GM19463 (cell line): ENCODE measurements around the gene HEYL.
A peak's percentile ranks its signal among the peaks of the same experiment; 100 is the strongest.
"Not testable (repeated sequence)": the region's sequence is repeated elsewhere in the genome, so short reads cannot be mapped to it uniquely, and the experiment has no call there.

Experiments
- ATAC-seq: cut with Tn5 transposase; IDR thresholded peaks from one replicate; pipeline ENCODE4 v1.9.1; 2021; ENCODE audit warnings: mild to moderate bottlenecking, moderate library complexity; ENCODE audit not compliant: unreplicated experiment

HEYL gene

GRCh38 chr1:39613250-39613649, 26.2 kb downstream of the HEYL start:
- ATAC-seq = no peak

DNA sequence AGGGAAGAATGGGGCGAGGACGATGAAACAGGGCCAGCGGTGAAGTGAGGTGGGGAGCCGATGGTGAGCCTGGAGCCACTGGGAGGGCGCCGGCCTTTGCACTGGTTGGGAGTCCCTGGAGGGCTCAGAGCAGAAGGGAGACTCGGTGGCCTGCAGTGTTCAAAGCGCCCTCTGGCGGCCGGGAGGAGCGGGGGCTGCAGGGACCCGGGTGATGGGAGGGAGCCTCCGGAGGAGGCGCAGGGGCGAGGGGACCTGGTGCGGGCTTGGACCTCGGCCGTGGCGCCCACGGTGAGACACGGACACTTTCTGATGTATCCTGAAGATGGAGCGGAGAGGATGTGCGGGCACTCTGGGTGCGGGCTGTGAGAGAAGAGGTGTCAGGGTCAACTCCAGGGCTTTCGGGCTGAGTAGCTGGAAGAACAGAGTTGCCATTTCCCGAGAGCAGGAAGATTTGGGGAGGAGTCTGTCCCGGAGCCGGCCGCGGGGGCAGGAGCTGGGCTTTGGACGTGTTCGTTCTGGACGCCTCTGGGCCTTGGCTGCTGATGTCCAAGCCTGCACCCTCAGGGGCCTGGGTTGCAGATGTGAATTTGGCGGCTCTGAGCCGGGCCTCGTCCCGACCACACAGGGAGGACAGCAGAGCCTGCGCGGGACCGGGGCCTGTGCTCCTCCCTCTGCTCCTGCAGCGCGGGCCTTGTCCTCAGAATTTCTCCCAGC, 29.7 kb downstream of the HEYL start:
- ATAC-seq = peak; percentile 57

DNA sequence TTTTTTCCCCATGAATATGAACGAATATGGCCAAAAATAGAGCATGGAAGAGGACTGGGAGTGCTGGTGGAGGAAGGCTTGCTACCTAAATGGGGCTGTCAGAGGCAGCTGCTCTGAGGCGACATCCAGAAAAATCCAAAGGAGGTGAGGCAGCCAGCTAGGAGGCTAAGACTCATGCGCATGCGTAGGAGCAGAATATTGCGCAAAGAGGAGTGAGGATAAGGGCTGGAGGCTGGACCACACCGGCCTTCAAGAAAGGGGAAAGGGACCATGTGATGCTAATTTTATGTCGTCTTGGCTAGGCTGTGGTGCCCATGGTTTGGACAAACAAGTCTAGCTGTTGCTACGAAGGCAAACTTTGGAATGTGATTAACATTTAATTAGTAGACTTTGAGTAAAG, 30.5 kb downstream of the HEYL start:
- ATAC-seq = no peak

DNA sequence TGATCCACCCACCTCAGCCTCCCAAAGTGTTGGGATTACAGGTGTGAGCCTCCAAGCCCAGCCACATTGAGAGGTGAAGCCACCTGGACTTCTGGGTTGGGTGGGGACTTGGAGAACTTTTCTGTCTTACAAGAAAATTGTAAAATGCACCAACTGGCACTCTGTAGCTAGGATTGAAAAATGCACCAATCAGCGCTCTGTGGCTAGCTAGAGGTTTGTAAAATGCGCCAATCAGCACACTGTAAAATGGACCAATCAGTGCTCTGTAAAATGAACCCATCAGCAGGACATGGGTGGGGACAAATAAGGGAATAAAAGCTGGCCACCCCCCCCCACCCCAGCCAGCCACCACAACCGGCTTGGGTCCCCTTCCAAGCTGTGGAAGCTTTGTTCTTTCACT, 35.8 kb downstream of the HEYL start:
- ATAC-seq = not testable (repeated sequence)

DNA sequence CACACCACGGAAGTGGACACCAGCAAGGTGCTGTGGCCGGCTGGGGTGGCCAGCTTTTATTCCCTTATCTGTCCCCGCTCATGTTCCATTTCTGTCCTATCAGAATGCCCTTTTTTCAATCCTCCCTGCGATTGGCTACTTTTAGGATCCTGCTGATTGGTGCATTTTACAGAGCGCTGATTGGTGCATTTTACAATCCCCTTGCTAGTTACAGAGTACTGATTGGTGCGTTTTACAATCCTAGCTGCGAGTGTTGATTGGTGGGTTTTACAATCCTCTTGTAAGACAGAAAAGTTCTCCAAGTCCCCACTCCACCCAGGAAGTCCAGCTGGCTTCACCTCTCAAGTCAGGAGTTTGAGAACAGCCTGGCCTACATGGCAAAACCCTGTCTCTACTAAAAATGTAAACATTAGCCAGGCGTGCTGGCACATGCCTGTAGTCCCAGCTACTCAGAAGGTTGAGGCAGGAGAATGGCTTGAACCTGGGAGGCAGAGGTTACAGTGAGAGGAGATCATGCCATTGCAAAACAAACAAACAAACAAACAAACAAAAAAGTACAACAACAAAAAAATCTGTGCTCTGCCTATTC, 37.7 kb downstream of the HEYL start:
- not testable (repeated sequence) for ATAC-seq

DNA sequence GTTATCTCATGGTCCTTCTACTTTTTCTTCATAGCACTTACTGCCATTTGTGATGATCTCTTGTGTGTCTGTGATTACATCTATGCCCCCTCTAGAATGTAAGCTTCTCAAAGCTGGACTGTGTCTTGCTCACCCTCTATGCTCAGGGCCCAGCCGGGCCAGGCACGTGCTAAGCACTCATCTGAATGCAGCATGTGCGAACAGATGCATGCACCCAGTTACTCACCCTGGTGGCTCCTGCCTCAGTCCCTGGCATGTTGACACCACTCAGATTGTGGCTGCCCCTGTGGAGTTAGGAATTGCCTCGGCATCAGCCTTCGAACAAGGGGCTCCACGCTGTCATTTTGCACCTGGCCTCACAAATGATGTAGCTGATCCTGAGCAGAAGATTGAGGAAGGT, 43.3 kb downstream of the HEYL start:
- no peak for ATAC-seq

DNA sequence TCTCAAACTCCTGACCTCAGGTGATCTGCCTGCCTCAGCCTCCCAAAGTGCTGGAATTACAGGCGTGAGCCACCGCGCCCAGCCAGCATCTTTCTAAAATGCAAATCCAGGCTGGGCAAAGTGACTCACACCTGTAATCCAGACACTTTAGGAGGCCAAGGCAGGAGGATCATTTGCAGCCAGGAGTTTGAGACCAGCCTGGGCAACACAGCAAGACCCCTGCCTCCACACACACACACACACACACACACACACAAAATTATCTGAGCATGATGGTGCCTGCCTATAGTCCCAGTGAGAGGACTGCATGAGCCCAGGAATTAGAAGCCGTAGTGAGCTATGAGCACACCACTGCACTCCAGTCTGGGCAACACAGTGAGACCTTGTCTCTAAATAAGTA, 46.1 kb downstream of the HEYL start:
- ATAC-seq = no peak

GRCh38 chr1:39592069-39592468, 47.4 kb downstream of the HEYL start:
- no peak for ATAC-seq

DNA sequence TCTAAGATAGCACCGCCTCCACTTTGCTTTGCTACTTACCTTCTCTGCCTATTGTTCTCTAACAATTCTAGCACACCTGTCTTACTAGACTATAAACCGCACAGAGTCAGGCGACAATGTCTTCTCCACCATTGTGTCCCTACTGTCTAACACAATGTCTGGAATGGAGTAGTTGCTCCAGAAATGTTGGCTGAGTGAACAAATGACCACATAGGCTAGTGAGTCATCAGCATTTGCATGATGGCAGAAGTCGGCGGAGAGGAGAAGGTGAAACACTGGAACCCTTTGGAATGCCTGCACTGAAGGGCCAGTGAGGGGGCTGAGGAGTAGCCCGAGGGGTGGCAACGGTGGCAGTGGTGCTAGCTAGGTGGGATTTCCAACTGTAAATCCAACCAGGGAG, 48.9 kb downstream of the HEYL start:
- ATAC-seq = no peak

- no peak for ATAC-seq
Observed at GRCh38 chr1:39585933-39586332, 53.5 kb downstream of the HEYL start.

DNA sequence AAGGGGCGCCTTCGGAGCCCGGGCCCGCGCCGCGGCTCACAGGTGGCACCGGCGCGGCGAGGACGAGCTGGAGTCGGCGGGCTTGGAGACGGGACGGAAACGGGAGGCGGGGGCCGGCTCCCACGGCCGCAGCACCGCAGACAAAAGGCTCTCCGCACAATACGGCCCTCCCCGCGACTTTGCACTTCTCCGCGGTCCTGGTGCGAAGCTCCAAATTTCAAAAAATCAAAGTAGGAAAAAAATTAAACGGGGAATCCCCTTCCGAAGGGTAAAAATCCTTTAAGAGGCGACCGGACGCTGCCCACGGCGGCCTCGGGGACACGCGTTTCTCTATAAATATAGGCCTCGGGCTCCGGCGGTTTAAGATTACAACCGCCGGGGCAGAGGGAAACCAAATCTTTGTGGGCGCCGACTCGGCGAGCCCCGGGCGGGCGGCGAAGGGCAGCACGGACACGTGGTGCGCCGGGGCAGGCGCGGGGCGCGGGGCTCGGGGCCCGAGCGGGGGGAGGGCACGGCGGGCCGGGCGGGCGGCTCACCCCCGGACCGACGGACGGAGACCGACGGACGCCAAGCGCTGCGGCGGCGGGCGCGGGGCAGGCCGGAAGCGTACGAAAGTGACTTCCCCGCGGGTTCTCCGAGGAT, 63.3 kb downstream of the HEYL start:
- peak; percentile 43 for ATAC-seq

- ATAC-seq = no peak
Observed at GRCh38 chr1:39575191-39576015, 64.0 kb downstream of the HEYL start.

- no peak for ATAC-seq
Observed at GRCh38 chr1:39574646-39575045, 64.8 kb downstream of the HEYL start.
